NCI-H1694 treated with DMSO at 0.1 percent for 48 hours (cell line): ENCODE results near the gene SYNE4.
"Not testable (repeated sequence)": the region's sequence is repeated elsewhere in the genome, so short reads cannot be mapped to it uniquely, and the experiment has no call there.

Experiments used
- DNase-seq: peaks from one replicate; lab custom pipeline; 2025; lab: John Stamatoyannopoulos, UW

SYNE4 gene

GRCh38 chr19:35990771-35991730 lies 17.6 kb downstream of the SYNE4 start:
- no peak for DNase-seq

DNA sequence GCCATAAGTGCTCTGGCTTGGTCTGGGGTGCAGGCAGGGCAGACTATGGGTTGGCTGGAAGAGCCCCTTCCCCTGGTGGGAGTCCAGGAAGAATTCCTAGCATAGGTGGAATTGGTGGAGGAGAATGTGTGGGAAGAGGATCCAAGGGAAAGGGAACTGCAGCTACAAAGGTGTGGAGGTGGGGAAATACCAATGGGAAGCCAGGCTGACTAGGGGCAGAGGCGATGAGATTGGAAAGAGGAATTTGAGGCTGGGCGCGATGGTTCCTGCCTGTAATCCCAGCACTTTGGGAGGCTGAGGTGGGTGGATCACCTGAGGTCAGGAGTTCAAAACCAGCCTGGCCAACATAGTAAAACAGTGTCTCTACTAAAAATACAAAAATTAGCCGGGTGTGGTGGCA lies 18.5 kb downstream of the SYNE4 start:
- no peak for DNase-seq

- DNase-seq, result no peak
Measured at GRCh38 chr19:35988824-35989223, 19.8 kb downstream of the SYNE4 start.

- DNase-seq, result no peak
Measured at GRCh38 chr19:35987571-35987896, 21.1 kb downstream of the SYNE4 start.

- peak; percentile 67 for DNase-seq
Measured at GRCh38 chr19:35986664-35987570, 21.7 kb downstream of the SYNE4 start.

- no peak for DNase-seq
Measured at GRCh38 chr19:35986111-35986510, 22.5 kb downstream of the SYNE4 start.

GRCh38 chr19:35983177-35983576 lies 25.4 kb downstream of the SYNE4 start:
- no peak for DNase-seq

- not testable (repeated sequence) for DNase-seq
Measured at GRCh38 chr19:35980997-35981396, 27.6 kb downstream of the SYNE4 start.

DNA sequence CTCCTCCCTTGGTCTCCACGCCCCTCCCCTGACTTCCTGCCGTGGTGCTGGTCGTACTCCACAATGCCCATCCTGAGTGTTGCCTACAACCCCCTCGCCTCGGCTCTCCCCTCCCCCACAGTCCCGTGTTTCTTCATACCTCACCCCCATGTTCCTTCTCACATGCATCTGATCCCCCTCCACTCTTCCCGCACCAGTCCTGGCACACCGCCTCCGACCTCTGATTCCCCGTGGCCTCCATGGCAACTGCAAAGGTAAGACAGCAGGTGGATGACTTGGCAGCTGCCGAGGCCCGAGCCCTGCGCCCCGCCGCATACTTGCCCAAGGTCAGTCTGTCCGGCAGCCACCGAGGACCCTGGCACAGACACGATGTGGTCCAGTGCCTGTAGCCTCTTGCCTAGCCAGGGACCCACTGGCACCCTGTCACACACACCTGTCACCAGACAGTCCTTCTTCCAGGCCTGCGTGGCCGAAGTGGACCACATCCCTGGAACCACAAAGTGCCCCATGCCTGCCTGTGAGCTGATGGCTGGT lies 29.7 kb downstream of the SYNE4 start:
- no peak for DNase-seq

- no peak for DNase-seq
Measured at GRCh38 chr19:35978271-35978670, 30.3 kb downstream of the SYNE4 start.

DNA sequence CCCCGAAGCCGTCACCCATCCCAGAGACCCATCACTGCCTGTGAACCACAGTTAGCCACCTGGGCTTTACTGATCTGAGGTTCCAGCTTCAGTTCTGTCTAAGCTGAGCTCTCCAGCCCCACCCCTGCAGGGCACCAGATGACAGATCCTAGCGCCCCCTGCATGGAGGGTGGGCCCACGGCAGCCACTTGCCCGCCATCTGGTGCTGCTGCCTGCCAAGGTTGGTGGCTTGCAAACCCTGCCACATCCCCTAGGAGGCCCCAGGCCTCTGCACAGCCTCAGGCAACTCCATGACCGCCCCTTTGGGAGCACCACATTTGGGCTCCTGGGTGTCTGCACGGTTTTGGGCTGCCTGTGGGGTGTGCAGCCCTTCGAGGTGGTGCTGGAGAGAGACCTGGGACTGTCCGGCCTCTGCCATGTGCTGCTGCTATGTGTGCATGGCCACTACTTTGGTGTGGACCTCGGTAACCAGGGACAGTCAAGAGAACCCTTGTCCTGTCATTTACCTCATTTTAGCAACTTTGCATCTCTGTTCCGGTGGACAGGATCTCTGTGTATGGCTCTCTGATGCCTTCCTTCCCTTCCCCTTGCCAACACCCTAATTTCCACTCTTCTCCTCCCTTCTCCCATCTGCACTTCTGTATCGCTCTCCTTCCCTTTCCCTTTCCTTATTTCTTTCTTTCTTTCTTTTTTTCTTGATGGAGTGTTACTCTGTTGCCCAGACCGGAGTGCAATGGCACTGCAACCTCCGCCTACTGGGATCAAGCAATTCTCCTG lies 31.0 kb downstream of the SYNE4 start:
- peak; percentile 96 for DNase-seq

GRCh38 chr19:35975608-35976214 lies 32.9 kb downstream of the SYNE4 start:
- no peak for DNase-seq

DNA sequence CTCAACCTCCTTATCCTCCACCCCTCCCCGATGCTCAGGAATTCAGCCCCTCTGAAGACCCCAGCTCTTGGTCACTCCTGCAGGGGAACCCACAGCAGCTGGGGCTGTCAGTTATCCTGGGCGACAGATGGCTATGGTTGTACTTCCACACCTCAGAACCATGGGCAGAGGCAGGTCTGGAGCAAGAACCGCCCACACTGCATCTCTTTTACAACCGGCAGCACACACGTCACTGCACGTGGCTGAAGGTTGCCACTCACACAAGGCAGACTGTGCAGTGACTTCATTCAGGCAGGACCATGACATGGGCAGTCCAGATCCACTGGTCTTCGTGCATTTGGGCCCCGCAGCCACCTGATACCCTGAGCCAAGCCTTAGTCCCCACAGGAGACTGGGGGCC lies 35.1 kb downstream of the SYNE4 start:
- DNase-seq, result peak; percentile 14

DNA sequence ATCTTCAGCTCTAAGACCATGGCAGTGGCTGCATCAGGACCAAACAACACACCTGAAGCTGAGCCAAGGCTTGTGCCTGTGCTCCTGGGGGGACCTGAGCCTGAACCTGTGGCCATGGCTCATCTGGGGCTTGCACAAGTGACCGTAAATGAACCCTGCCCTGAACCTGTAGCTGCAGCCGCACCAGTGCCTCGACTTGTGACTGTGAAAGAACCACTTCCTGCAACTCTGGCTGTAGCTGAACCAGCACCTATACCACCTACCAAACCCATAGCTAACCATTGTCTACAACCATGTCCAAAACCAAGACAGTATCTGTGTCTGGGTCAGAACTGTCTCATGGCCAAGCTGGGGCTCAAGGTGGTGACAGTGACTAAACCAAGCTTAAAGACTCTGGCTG lies 41.8 kb downstream of the SYNE4 start:
- DNase-seq, result no peak

- no peak for DNase-seq
Measured at GRCh38 chr19:35963514-35963913, 45.1 kb downstream of the SYNE4 start.

DNA sequence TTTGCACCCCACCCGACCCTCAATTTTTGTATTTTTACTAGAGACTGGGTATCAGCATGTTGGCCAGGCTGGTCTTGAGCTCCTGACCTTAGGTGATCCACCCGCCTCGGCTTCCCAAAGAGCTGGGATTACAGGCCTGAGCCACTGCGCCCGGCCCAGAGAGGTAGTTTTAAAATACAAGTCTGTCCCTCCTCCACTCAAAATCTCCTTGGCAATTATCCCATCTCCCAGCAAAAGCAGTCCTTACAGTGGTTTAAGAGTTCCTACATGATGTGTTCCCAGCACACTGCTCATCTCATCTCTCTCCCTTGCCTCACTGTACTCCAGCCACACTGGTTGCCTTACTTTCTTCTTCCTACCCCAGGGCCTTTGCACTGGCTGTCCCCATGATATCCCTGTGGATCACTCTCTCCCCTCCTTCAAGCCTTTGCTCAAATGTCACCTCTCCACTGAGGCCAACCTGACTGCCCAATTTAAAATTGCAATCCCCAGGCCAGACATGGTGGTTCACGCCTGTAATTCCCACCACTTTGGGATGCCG lies 48.1 kb downstream of the SYNE4 start:
- DNase-seq, result no peak

GRCh38 chr19:35959968-35960320 lies 48.7 kb downstream of the SYNE4 start:
- no peak for DNase-seq

DNA sequence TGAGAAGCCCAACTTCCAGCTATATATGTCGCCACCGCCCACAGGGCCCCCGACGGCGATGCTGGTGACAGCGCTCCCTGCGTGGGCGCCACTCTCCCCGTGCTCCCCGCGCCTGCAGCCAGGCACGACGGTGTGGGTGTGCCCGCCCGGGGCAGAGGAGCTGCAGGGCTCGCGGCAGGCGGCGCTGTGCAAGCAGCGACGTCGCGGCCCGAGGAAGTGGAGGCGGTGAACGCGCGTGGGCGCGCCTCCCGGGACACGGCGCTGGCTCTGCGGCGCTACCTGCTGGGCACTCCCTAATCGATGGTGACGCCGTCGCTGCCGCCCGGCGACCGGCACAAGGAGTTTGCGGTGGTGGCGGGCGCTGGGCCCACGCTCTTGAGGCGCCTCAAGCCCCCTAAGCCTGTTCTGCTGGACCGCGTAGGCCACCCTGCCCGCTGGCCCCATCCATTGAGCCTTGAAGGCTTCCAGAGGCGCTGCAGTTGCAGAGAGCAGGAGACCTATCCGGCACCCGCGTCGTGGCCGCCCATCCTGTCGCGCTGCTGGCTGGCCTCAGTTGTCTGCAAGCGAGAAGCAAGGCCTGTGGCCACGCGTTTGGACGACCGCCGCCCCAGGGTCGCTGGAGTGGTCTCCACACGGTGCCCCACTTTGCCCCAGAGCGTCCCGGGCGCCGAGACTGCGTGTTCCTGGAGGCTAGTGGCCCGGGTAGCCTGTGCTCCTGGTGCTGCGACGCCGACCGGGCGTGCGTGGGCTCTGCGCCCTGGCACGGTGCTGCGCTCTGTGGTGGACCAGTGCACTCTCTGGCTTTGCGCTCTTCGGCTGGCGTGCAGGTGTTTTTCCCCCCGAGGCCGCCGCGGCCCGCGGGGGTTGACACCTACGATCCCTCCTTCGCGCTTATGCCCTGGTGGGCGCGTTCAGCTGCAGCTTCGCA lies 49.3 kb downstream of the SYNE4 start:
- DNase-seq, result no peak

GRCh38 chr19:35958660-35959039 lies 50.0 kb downstream of the SYNE4 start:
- DNase-seq, result no peak

GRCh38 chr19:35957411-35957810 lies 51.2 kb downstream of the SYNE4 start:
- not testable (repeated sequence) for DNase-seq
